Fibroblast of pulmonary artery (primary cell): Measurements from ENCODE around the gene CCT6B.
"Not testable (repeated sequence)": the region's sequence is repeated elsewhere in the genome, so short reads cannot be mapped to it uniquely, and the experiment has no call there.

Experiments
- DNase-seq: peaks from one replicate; pipeline ENCODE4 v3.0.0-alpha.2; 2010; ENCODE audit warnings: low read depth
- H3K4me3 ChIP-seq: replicated peaks from 2 replicates; pipeline ENCODE4 v1.5.1; 2011; ENCODE audit warnings: low read depth, mild to moderate bottlenecking, control low read depth, low read length, moderate library complexity
- CTCF ChIP-seq: IDR thresholded peaks from 2 replicates; pipeline ENCODE4 v1.5.1; 2011; ENCODE audit warnings: mild to moderate bottlenecking, control low read depth, low read length, inconsistent platforms; ENCODE audit errors: missing control alignments

CCT6B gene

GRCh38 chr17:34958438-34958837, 2.8 kb downstream of the CCT6B start:
- H3K4me3 ChIP-seq: no peak overlapping the region
- DNase-seq: no peak

DNA sequence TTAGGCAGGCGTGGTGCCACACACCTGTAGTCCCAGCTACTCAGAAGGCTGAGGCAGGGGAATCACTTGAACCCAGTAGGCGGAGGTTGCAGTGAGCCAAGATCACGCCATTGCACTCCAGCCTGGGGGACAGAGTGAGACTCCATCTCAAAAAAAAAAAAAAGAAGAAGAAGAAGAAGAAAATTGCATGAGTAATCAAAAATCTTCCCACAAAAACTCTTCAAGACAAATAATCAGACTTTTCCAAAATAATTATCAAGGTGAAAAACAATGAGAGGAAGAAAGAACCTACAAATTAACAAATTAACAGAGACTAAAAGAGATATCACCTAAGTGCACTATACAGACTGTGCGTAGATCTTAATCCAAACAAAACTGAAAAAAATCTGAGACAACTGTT, 10.5 kb downstream of the CCT6B start:
- DNase-seq, H3K4me3 ChIP-seq: not testable (repeated sequence)

More at GRCh38 chr17:34958438-34958837, 2.8 kb downstream of the CCT6B start:
- no peak for TF ChIP-seq CTCF

DNA sequence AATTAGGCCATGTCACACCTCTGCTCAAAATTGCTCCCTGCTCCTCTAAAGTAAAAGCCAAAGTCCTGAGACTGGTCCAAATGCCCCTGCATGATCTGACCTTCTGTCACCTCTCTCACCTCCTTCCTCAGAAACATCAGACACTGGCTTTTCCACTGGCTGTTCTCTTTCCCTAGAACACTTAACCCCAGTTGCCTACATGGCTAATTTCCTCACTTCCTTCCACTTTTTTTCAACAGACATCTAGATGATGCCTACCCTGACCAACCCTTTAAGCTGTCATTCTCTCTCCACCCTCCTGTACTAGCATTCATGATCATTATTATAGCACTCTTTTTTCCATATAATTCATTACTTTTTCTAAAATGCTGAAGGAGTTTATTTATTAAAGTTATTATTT, 31.0 kb downstream of the CCT6B start:
- DNase-seq: no peak
- no peak for TF ChIP-seq CTCF
- no peak overlapping the region for H3K4me3 ChIP-seq

DNA sequence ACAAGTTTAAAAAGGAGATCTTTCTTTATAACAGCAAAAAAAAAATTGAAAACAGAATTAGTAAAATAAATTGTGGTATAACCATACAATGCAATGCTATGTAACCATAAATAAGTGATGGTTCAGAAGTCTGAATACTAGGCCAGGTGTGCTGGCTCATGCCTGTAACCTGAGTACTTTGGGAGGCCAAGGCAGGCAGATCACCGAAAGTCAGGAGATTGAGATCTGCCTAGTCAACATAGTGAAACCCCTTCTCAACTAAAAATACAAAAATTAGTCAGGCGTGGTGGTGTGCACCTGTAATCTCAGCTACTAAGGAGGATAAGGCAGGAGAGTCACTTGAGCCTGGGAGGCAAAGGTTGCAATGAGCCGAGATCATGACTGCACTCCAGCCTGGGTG, 34.6 kb downstream of the CCT6B start:
- no peak for TF ChIP-seq CTCF
- H3K4me3 ChIP-seq: no peak overlapping the region
- no peak for DNase-seq

DNA sequence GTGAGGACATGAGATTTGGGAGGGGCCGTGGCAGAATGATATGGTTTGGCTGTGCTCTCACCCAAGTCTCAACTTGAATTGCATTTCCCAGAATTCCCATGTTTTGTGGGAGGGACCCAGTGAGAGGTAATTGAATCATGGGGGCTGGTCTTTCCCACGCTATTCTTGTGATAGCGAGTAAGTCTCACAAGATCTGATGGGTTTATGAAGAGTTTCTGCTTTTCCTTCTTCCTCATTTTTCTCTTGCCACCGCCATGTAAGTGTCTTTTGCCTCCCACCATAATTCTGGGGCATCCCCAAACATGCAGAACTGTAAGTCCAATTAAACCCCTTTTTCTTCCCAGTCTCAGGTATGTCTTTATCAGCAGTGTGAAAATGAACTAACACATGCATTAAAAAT, 40.6 kb downstream of the CCT6B start:
- no peak for TF ChIP-seq CTCF
- H3K4me3 ChIP-seq: no peak overlapping the region
- DNase-seq: no peak

DNA sequence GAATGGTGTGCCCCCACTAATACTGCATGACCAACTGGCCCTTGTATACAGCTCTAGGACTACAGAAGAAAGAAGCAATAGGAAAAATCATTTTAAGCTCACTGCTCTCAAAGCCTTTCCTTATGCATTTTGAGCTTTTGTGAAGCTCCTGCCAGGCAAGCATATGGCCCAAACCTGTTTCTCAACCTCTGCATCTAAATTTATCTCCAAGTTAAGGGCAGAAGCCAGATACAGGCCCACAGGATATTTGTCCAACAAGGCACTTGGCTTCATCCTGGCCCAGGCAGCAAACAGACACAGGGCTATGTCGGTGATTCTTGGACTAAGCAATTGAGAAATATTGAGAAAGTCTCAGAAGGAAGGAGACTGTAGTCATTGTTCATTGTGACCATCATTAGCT, 43.9 kb downstream of the CCT6B start:
- no peak for TF ChIP-seq CTCF
- no peak for DNase-seq

GRCh38 chr17:34916120-34916519, 45.1 kb downstream of the CCT6B start:
- DNase-seq: no peak
- H3K4me3 ChIP-seq: no peak overlapping the region
- TF ChIP-seq CTCF: no peak

More for the DNA sequence above, 43.9 kb downstream of the CCT6B start:
- no peak overlapping the region for H3K4me3 ChIP-seq

DNA sequence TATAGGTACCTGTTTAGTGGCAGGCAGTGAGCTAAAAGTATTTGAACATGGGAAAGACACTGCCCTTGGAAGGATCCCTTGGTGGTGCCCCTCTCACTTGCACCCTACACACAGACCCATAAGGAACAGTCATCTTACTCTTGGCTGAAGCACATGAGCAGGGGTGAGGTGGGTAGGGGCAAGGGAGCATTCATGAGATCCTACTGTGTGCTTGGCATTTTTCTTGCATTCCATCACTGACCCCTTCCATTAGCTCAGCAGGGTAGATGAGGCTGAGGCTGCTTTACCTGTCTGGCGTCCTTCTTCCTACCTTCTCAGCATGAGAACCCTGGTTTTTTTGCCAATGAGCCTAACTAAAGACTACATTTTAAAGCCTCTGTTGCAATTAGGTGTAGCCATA, 48.3 kb downstream of the CCT6B start:
- no peak for TF ChIP-seq CTCF
- no peak overlapping the region for H3K4me3 ChIP-seq
- DNase-seq: no peak
